Measurements from ENCODE around the gene MTG2.

The MTG2 gene

DNA sequence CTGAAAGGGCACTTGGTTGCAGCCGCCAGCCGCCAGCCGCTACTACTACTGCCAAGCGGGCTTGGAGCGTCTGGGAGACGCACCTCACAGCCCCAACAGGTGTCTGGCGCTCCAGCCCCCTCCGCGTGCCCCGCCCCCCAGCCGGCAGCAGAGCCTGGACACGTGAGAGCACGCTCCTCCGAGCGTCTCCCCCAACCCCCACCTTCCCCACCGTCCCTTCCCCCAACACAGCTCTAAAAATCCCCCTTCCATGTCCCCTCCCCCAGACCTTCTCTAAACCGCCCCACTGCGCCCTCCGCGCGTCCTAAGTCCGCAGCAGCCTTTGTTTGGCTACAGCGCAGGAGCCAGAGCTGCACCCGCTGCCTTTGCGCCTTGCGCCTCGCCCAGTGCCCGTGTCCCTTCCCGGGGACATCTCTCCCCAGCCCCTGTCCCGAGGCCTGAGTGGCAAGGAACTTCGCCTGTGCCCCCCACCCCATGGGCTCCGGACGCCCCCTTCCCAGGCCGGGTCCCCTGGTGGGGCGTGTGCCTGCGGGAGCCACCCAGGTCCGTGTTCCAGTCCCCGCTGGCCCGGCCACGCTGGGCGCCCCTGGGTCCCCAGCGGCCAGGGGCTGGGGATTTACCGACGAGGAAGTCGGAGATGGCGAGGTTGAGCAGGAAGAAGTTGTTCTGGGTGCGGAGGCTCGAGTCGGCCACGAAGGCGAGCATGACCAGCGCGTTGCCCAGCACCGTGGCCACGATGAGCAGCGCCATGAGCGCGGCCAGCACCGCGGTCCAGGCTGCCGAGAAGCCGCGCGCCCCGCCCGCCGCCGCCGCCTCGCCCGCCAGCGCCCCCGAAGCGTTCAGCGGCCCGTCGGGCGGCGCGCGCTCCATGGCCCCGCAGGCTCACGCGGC lies 36.5 kb downstream of the MTG2 start:
- H3K18ac ChIP-seq (ENCODE audit: low read length), result no peak overlapping the region
- no peaks in the 10 kb centered on the region for H3K79me1 ChIP-seq (ENCODE audit: low read length)
- no peaks in the 10 kb centered on the region for H3K79me2 ChIP-seq (ENCODE audit: control insufficient read depth, insufficient read depth, low read length, poor library complexity)
- peak overlapping the region; percentile 14 for H3K4me3 ChIP-seq (ENCODE audit: low read depth, low read length)
- H3K36me3 ChIP-seq (ENCODE audit: control insufficient read depth in 1 of 2, insufficient read depth in 2 of 2, low read length in 2 of 2), result no peaks in the 10 kb centered on the region
- no peak overlapping the region for H4K8ac ChIP-seq (ENCODE audit: low read depth, low read length)
- H3K27me3 ChIP-seq (ENCODE audit: insufficient read depth, low read length), result peaks cover 49% of the 10 kb centered on the region
- no peak overlapping the region for H3K27ac ChIP-seq (ENCODE audit: low read depth, low read length)
- peak overlapping the region; percentile 66 for H3K4me2 ChIP-seq (ENCODE audit: low read length)
- H3K9me3 ChIP-seq (ENCODE audit: insufficient read depth, low read depth, low read length), result peaks cover 2% of the 10 kb centered on the region
- no peak overlapping the region for H3K14ac ChIP-seq (ENCODE audit: low read length)
- no peak overlapping the region for H4K91ac ChIP-seq (ENCODE audit: low read depth, low read length)
- no peak overlapping the region for H3K4ac ChIP-seq (ENCODE audit: low read depth, low read length)
- H2AK5ac ChIP-seq (ENCODE audit: low read length), result no peak overlapping the region
- WGBS (ENCODE audit: extremely low coverage, insufficient coverage, insufficient read length), result no CpG with 5 or more reads among the region's 84 CpGs
- H3K9ac ChIP-seq (ENCODE audit: low read length), result no peak overlapping the region
- H2AFZ ChIP-seq (ENCODE audit: insufficient read depth, low read length, poor library complexity), result no peak overlapping the region
- H3K4me1 ChIP-seq (ENCODE audit: control insufficient read depth in 1 of 2, insufficient read depth in 2 of 2, low read length in 2 of 2), result peaks cover 4 to 6% of the 10 kb centered on the region in 2 experiments
- H2BK5ac ChIP-seq (ENCODE audit: low read depth, low read length, poor library complexity), result no peak overlapping the region
- H2BK120ac ChIP-seq (ENCODE audit: insufficient read depth, low read length, poor library complexity), result no peak overlapping the region
- no peak overlapping the region for H4K12ac ChIP-seq (ENCODE audit: low read depth, low read length)
- no peak overlapping the region for H2BK12ac ChIP-seq (ENCODE audit: low read length)
- DNase-seq, result peak in 1 of 2 donors; percentile 12
- H3K23ac ChIP-seq (ENCODE audit: low read length), result no peak overlapping the region

DNA sequence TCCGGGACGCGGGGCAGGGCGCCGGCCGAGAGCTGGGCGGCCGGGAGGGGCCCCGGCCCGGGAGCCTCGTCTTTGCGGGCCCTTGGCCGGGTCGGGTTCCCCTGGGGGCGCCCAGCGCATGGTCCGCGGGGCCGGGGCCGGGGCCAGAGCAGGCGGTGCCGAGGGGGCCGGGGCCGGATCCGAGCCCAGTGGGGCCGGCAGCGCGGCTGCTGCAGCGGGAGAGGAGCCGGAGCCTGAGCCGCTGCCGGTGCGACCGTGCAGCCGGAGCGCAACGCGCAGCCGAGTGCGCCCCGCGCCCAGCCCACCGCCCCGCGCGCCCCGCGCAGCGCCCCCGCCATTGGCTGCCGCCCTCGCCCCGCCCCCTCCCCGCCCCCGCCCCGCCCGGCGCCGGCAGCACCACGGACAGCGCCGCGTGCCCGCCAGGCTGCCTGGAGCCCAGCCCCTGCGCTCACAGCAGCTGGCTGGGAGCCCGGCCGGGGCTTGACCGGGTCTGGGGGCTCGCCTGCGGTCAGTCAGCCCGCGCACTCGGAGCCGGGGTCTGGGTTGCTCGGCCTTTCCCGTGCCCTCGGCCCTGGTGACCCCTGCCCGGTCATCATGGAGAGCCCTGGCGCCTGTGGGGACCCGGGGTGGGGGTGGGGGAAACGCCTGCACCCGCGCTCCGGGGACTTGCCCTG lies 37.3 kb downstream of the MTG2 start, which contains the start of gene HRH3:
Gene HRH3, minus strand, starts transcription at position 287 of the 674 bp plus-strand sequence. CDS start 308 bp downstream, outside the sequence.
- Histone ChIP-seq H4K12ac (ENCODE audit: low read depth, low read length) (no peak within 1 kb of the TSS), H3K23ac (ENCODE audit: low read length) (no peak within 1 kb of the TSS), H2AK5ac (ENCODE audit: low read length) (no peak within 1 kb of the TSS), H2AFZ (ENCODE audit: insufficient read depth, low read length, poor library complexity) (no peak within 1 kb of the TSS), H3K4ac (ENCODE audit: low read depth, low read length) (no peak within 1 kb of the TSS), H2BK12ac (ENCODE audit: low read length) (no peak within 1 kb of the TSS), H3K9me3 (ENCODE audit: insufficient read depth, low read depth, low read length) (peaks cover 5% of the 10 kb centered on the region), H3K9ac (ENCODE audit: low read length) (no peak within 1 kb of the TSS), H2BK120ac (ENCODE audit: insufficient read depth, low read length, poor library complexity) (no peak within 1 kb of the TSS), H3K18ac (ENCODE audit: low read length) (no peak within 1 kb of the TSS), H3K27ac (ENCODE audit: low read depth, low read length) (no peak within 1 kb of the TSS), H3K79me1 (ENCODE audit: low read length) (no peaks in the 10 kb centered on the region), H4K8ac (ENCODE audit: low read depth, low read length) (no peak within 1 kb of the TSS), H3K4me3 (ENCODE audit: low read depth, low read length) (no peak within 1 kb of the TSS), H3K14ac (ENCODE audit: low read length) (no peak within 1 kb of the TSS), H3K4me1 (ENCODE audit: control insufficient read depth in 1 of 2, insufficient read depth in 2 of 2, low read length in 2 of 2) (peaks cover 4 to 6% of the 10 kb centered on the region in 2 experiments), H3K36me3 (ENCODE audit: control insufficient read depth in 1 of 2, insufficient read depth in 2 of 2, low read length in 2 of 2) (no peaks in the 10 kb centered on the region), H2BK5ac (ENCODE audit: low read depth, low read length, poor library complexity) (no peak within 1 kb of the TSS), H4K91ac (ENCODE audit: low read depth, low read length) (no peak within 1 kb of the TSS), H3K4me2 (ENCODE audit: low read length) (peak within 1 kb of the TSS; percentile 66), H3K79me2 (ENCODE audit: control insufficient read depth, insufficient read depth, low read length, poor library complexity) (no peaks in the 10 kb centered on the region), H3K27me3 (ENCODE audit: insufficient read depth, low read length) (peaks cover 49% of the 10 kb centered on the region)
- no CpG with 5 or more reads among the region's 84 CpGs for WGBS (ENCODE audit: extremely low coverage, insufficient coverage, insufficient read length)
- DNase-seq, result peak in 1 of 2 donors; percentile 41

GRCh38 chr20:62220666-62221568 lies 38.1 kb downstream of the MTG2 start:
- no peak overlapping the region for H2BK5ac ChIP-seq (ENCODE audit: low read depth, low read length, poor library complexity)
- no peak overlapping the region for H4K91ac ChIP-seq (ENCODE audit: low read depth, low read length)
- H3K27ac ChIP-seq (ENCODE audit: low read depth, low read length), result no peak overlapping the region
- H3K79me1 ChIP-seq (ENCODE audit: low read length), result no peaks in the 10 kb centered on the region
- WGBS (ENCODE audit: extremely low coverage, insufficient coverage, insufficient read length), result no CpG with 5 or more reads among the region's 46 CpGs
- no peak for DNase-seq
- H2AK5ac ChIP-seq (ENCODE audit: low read length), result no peak overlapping the region
- peaks cover 49% of the 10 kb centered on the region for H3K27me3 ChIP-seq (ENCODE audit: insufficient read depth, low read length)
- H4K12ac ChIP-seq (ENCODE audit: low read depth, low read length), result no peak overlapping the region
- H3K14ac ChIP-seq (ENCODE audit: low read length), result no peak overlapping the region
- no peak overlapping the region for H3K9ac ChIP-seq (ENCODE audit: low read length)
- H3K23ac ChIP-seq (ENCODE audit: low read length), result no peak overlapping the region
- H3K18ac ChIP-seq (ENCODE audit: low read length), result no peak overlapping the region
- H4K8ac ChIP-seq (ENCODE audit: low read depth, low read length), result no peak overlapping the region
- H2AFZ ChIP-seq (ENCODE audit: insufficient read depth, low read length, poor library complexity), result no peak overlapping the region
- H3K4ac ChIP-seq (ENCODE audit: low read depth, low read length), result no peak overlapping the region
- peaks cover 4 to 6% of the 10 kb centered on the region in 2 experiments for H3K4me1 ChIP-seq (ENCODE audit: control insufficient read depth in 1 of 2, insufficient read depth in 2 of 2, low read length in 2 of 2)
- no peaks in the 10 kb centered on the region for H3K36me3 ChIP-seq (ENCODE audit: control insufficient read depth in 1 of 2, insufficient read depth in 2 of 2, low read length in 2 of 2)
- H3K4me2 ChIP-seq (ENCODE audit: low read length), result no peak overlapping the region
- H2BK120ac ChIP-seq (ENCODE audit: insufficient read depth, low read length, poor library complexity), result no peak overlapping the region
- H3K9me3 ChIP-seq (ENCODE audit: insufficient read depth, low read depth, low read length), result peaks cover 3% of the 10 kb centered on the region
- no peak overlapping the region for H2BK12ac ChIP-seq (ENCODE audit: low read length)
- no peaks in the 10 kb centered on the region for H3K79me2 ChIP-seq (ENCODE audit: control insufficient read depth, insufficient read depth, low read length, poor library complexity)
- no peak overlapping the region for H3K4me3 ChIP-seq (ENCODE audit: low read depth, low read length)

DNA sequence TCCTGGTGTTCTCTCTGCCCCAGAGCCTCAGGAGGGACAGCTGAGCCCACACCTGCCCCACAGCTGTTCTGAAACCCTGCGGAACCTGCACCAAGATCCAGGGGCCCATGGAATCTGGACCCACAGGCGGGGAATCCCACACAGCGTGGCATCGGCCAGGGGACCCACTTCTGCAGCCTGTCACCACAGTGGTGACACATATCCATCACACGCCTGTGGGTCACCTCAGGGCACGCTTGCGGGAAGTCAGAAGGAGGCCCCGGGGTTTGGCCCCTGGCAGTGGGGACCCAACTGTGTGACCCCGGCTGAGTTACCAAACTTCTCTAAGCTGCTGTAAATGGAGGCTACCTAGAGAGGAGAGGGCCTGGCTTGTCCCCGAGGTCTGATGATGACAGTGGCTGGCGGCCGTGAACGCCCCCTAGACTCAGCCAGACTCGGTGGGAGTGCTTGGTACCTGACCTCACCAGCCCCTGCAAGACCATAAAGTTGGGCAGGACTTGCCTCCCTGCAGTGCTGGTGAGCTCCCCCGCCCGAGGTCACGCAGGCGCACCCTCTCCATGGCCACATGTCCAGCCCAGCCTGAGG lies 39.5 kb downstream of the MTG2 start:
- no peak overlapping the region for H3K14ac ChIP-seq (ENCODE audit: low read length)
- no peak overlapping the region for H2AK5ac ChIP-seq (ENCODE audit: low read length)
- DNase-seq, result no peak
- no peak overlapping the region for H3K18ac ChIP-seq (ENCODE audit: low read length)
- H3K9me3 ChIP-seq (ENCODE audit: insufficient read depth, low read depth, low read length), result peaks cover 3% of the 10 kb centered on the region
- peaks cover 45% of the 10 kb centered on the region for H3K27me3 ChIP-seq (ENCODE audit: insufficient read depth, low read length)
- H3K4me1 ChIP-seq (ENCODE audit: control insufficient read depth in 1 of 2, insufficient read depth in 2 of 2, low read length in 2 of 2), result peaks cover 4 to 6% of the 10 kb centered on the region in 2 experiments
- H3K4me2 ChIP-seq (ENCODE audit: low read length), result no peak overlapping the region
- no peak overlapping the region for H2BK12ac ChIP-seq (ENCODE audit: low read length)
- H2AFZ ChIP-seq (ENCODE audit: insufficient read depth, low read length, poor library complexity), result no peak overlapping the region
- no peak overlapping the region for H4K91ac ChIP-seq (ENCODE audit: low read depth, low read length)
- no peak overlapping the region for H2BK120ac ChIP-seq (ENCODE audit: insufficient read depth, low read length, poor library complexity)
- H3K79me2 ChIP-seq (ENCODE audit: control insufficient read depth, insufficient read depth, low read length, poor library complexity), result no peaks in the 10 kb centered on the region
- no CpG with 5 or more reads among the region's 18 CpGs for WGBS (ENCODE audit: extremely low coverage, insufficient coverage, insufficient read length)
- no peak overlapping the region for H3K27ac ChIP-seq (ENCODE audit: low read depth, low read length)
- H3K4me3 ChIP-seq (ENCODE audit: low read depth, low read length), result no peak overlapping the region
- no peak overlapping the region for H3K4ac ChIP-seq (ENCODE audit: low read depth, low read length)
- H3K36me3 ChIP-seq (ENCODE audit: control insufficient read depth in 1 of 2, insufficient read depth in 2 of 2, low read length in 2 of 2), result no peaks in the 10 kb centered on the region
- H3K9ac ChIP-seq (ENCODE audit: low read length), result no peak overlapping the region
- H4K8ac ChIP-seq (ENCODE audit: low read depth, low read length), result no peak overlapping the region
- no peak overlapping the region for H3K23ac ChIP-seq (ENCODE audit: low read length)
- H2BK5ac ChIP-seq (ENCODE audit: low read depth, low read length, poor library complexity), result no peak overlapping the region
- H3K79me1 ChIP-seq (ENCODE audit: low read length), result no peaks in the 10 kb centered on the region
- no peak overlapping the region for H4K12ac ChIP-seq (ENCODE audit: low read depth, low read length)

Data from trophoblast cell (in vitro differentiated cells and primary cell).